ENCODE data around the gene PDXK.

PDXK gene

DNA sequence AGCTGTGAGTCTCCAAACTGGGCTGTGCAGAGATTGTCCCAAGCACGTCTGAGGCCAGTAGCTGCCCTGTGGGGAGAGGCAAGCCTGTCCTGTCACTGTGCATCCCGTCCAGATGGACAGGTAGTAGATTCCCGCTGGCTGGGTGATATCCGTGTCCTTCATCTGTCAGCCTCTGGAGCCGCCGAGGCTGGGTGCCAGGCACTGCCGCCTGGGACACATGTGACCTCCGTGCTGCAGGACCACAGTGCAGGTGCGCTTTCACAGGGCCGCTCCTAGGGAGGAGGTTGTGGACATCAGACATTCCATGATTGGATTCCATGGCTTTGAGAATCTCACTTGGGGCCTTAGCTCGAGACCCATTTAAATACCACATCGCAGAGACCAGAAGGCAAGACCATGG is 4.7 kb downstream of the PDXK start:
- DNase-seq (no peak), ATAC-seq (no peak)

DNA sequence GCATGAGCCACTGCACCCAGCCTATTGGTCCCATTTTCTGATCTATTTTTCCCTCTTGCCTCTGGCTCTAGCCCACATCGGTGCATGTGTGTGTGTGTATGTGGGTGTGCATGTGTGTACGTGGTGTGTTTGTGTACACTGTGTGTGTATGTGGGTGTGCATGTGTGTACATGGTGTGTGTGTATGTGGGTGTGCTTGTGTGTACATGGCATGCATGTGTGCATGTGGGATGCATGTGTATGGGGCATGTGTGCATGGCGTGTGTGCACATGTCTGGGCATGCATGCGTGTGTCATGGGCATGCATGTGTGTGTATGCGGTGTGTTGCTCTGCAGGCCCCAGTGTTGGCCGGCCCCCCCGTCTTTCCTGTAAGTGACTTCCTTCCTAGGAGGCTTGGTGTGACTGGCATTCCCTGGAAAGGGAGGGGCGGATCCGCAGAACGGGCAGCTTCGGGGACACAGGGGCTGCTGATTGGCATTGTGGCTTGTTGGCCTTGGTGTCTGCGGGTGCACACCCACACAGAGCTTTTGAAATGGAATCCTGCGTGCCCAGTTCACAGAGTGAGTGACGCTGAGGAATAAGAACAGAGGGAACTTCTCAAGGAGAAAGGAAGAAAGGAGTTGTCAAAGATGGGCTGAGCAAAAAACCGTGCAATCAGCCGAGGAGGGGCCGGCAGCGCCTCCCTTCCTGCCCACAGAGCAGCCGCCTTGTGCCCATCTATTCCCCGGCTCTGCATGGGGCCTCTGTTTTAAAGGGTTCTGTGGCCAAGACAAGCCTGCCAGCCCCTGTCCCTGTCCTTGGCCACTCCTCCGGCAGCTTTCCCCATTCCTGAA is 8.0 kb downstream of the PDXK start:
- no peak for ATAC-seq
- DNase-seq, result no peak

DNA sequence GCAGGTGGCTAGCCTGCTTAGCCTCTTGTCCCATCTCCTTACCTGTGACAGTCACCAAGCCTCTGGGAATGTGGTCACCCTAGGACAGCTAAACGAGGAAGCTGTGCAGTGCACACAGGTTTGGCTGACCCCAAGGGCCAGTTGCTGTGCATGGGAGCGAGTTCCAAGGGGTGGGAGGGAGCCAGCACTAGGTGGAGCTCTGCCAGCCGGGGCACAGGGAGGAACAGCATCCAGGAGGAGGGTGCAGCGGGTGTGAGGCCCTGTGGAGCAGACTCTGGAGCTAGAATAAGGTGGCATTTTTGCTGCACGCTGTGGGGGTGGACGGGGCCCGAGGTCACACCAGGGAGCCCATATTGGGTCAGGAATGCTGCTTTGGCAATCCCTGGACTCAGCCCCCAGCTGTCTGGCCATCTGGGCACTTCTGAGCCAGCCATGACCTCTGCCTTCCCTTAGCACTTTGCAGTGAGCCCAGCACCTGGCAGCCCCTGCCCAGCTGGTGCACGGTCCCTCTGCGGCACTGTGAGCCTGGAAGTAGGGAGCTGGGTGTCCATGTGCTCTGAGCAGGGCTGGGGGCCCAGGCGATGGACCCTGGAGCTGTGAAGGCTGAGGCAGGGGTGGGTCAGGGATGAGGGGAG is 8.7 kb downstream of the PDXK start:
- DNase-seq (no peak), ATAC-seq (no peak)

GRCh38 chr21:43728154-43728466 is 9.2 kb downstream of the PDXK start:
- DNase-seq (no peak), ATAC-seq (no peak)

- DNase-seq (peak; percentile 91), ATAC-seq (peak; percentile 90)
Observed at GRCh38 chr21:43728467-43729390, 9.8 kb downstream of the PDXK start.

- ATAC-seq (no peak), DNase-seq (no peak)
Observed at GRCh38 chr21:43731476-43731875, 12.5 kb downstream of the PDXK start.

DNA sequence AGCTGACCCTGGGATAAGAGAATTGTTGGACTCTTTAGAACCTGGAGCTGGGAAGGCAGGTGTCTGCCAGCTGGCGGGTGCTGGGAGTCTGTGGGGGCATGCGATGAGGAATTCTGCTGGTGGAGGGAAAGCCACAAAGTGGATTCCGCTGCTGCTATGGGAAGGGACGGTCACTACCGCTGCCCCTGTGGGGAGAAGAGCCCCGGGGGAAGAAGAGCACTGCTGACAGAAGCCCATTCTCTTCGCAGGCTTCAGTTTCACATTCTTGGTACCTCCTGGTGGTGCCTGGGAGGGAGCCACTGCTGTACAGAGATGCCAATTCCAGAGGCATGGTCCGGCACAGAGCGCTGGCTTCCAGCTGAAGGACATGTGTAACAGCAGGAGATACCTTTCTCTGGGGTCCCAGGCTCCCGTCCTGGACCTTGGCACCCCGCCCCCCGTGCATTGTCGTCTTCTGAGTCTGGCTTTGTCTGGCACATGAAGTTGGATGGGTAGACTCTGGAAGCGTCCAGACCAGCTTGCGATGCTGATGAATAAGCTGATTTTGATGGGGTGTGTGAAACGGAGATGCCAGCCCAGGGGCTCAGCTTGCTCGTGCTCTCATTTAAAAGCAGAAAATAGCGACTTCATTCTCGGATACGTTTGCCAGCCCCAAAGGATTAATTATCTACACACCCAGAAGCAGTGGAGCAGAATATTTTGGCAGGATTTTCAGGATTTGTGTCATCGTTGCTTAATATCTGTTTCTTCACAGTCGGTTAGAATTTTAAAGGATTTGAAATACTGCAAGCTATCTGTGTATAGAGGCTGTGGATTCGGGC is 13.2 kb downstream of the PDXK start:
- no peak for ATAC-seq

GRCh38 chr21:43733060-43733459 is 14.1 kb downstream of the PDXK start:
- no peak for DNase-seq
- ATAC-seq, result no peak

More for the DNA sequence above, 13.2 kb downstream of the PDXK start:
- no peak for DNase-seq

DNA sequence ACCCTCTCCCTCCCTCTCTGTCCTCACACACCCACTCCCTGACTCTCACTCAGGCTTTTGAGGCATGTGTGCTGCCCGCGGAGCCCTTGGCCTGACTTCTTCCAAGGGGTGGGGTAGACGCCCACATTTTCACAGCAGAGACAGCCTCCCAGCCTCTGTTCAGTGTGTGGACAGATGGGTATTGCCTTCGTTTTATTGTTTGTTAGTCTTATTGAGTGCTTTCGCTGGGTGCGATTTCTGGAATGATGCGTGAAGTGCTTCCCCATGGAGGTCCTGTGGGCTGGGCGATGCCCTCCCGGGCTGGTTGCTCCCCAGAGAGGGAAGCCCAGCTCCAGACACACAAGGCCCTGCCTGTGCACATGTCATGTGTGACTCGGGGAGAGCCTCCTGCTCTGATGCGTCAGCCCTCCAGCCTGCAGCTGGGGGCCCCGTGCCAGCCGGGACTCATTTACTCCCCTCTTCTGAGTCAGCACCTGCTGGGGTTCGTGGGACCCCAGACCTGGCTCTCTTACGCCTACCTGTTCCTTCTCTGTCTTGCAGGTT is 14.7 kb downstream of the PDXK start:
- DNase-seq (no peak), ATAC-seq (peak; percentile 53)

DNA sequence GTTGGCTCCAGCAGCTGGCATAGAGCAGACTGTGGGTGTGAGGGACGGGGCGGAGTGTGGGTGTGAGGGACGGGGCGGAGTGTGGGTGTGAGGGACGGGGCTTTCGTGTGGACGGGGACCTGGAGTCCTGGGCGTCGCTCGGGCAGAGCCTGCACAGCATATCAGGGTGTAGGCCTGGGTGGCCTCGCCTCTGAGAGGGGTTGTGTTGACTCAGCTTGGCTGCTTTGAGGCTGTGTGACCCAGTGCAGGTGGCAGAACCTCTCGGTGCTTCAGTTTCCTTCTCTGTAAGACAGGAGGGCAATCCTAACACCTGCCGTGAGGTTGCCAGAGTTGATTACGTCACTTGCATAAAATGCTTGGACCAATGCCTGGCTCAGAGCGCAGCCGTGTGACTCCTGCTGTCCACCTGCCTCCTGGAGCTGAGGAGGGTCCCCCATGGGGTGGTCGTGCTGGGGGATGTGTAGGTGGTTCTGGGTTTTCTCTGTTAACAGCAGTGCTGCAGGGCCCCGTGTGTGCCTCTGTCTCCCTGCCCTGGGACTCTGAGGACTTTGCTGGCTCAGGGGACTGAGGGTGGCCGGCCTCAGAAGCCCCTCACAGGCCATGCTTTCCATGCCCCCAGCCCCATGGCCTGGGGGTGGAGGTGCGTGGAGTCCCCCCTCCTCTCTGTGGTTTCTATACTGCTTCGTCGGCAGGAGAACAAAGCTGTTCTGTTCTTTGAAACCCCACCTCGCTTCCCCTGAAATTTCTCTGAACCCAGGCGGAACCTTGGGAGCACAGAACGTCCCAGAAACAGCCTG is 15.4 kb downstream of the PDXK start:
- DNase-seq (no peak), ATAC-seq (peak; percentile 62)

DNA sequence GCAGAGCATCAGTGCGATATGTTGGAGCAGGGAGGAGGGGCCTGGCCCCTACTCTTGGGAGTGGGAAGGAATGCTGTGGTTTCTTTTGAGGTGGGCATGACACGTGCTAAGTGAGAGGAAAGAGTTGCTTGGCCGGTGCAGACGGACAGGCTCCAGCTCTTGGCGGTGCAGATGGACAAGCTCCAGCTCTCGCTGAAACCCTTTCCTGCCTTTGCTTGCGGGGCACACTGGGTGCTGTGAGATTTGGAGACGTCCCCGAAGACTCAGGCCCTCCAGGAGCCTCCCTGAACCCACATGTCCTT is 15.9 kb downstream of the PDXK start:
- ATAC-seq, result no peak
- DNase-seq, result no peak

GRCh38 chr21:43735236-43736091 is 16.5 kb downstream of the PDXK start:
- DNase-seq (no peak), ATAC-seq (no peak)

DNA sequence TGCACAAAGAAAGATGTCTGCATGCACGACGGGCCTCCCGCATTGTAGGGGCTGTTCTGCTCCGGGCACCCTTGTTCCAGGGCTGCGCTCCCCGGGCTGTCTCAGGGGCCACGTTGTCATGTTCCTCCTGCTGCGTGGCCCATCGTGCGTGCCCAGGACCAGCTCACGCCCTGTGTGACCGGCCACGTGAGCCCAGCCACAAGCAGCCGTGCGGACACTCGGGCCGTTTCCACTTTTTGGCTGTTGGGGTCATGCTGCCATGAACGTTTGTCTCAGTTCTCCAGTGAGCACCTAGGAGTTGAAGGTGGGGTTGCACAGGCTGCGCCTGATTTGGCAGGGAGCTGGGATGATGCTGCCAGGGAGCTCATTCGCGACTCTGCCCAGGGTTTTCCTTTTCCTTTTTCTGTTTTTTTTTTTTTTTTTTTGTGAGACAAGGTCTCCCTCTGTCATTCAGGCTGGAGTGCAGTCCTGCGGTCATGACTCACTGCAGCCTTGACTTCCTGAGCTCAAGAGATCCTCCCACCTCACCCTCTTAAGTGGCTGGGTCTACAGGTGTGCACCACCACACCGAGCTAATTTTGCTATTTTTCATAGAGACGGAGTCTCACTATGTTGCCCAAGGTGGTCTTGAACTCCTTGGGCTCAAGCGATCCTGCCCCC is 17.4 kb downstream of the PDXK start:
- ATAC-seq (no peak), DNase-seq (no peak)

- no peak for DNase-seq
- ATAC-seq, result no peak
Observed at GRCh38 chr21:43737158-43737950, 18.4 kb downstream of the PDXK start.

DNA sequence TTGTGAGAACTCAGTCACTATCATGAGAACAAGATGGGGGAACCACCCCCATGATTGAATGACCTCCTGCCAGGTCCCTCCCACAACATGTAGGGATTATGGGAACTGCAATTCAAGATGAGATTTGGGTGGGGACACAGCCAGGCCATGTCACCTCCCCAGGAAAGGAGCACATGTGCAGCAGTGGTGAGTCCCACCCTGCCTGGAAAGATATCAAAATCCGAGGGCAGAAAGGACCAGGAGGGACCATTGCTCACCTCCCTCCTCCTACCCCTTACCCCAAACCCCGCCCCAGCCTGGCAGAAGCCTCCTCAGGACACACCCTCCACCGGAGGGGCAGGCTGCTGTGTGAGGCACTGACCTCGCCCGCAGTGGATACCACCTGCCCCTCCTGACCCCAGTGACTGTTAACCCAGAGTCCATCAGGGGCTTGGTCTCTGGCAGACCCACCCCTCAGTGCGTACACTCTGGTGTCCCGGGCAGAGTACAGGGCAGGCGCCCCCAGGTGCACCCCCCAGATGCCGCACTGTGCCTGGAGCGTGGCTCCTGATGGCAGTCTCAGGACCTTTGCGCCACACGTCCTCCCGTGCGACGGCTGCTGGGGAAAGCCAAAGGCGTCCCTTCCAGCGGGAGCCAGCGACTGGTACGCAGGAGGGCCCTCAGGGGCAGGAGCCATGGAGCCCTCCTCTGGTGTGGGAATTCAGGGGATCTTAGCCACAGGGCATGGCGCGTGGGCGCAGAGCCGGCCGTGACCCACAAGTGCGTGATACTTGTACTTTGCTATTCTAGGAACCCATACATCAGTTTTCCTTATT is 20.9 kb downstream of the PDXK start:
- ATAC-seq (no peak), DNase-seq (no peak)

DNA sequence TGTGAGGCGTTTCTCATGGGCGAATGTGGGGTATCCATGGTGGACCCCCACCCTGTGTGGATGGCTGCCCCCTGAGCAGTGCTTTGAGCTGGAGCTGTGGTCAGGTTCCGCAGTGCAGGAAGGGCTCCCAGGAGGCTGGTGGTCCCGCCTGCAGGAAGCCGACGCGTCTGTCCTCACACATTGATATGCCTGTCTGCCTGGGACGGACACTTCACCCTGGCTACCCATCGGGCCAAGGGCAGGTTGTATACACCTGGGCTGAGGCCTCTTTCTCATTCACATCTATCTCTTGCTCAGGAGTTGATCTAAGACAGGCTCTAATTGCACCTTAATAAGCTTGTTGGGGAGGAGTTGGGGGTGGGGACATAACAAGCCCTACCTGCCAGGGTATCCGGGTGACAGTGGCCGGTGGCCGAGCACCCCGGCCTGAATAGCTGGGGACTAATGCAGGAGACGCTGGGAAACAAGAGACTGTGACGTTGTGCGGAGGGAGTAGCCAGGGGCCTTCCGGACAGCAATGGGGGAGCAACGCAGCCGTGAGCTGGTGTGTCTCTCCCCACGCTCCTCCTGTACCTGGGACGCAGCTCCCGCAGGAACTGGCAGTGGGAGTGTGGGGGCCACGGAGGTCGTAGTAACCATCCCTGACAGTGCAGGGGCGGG is 21.7 kb downstream of the PDXK start:
- DNase-seq (no peak), ATAC-seq (no peak)

DNA sequence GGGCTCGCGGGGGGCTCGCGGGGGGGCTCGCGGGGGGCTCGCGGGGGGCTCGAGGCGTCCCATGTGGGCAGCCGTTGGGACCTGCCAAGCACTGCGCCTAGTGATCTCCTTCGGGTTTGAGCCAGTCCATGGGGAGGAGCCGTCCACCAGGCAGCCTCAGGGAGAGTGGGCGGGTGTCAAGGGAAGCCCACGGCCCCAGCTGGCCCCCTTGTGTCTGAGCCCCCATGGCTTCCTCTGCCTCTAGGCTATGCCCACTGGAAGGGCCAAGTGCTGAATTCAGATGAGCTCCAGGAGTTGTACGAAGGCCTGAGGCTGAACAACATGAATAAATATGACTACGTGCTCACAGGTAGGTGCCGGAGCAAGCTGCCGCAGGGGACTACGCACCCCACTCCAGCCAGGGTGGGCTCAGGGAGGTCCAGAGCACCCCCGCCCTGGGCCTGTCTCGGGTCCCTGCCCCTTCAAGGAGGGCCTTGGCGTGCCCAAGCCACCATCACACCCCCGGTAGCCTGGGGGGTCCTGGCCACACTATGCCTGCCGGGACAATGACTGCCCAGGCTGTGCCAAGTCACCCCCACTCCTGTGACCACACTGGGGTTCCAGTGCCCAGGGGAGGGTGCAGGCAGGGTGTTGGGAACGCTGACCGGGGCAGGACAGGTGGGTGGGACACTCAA is 22.6 kb downstream of the PDXK start:
- DNase-seq (no peak), ATAC-seq (no peak)
